Left hindlimb (tissue), 1 donor: ENCODE data around the gene NPL.

Source experiments
- DNase-seq: peaks from one replicate; pipeline ENCODE4 v3.0.0-alpha.2; 2018

NPL gene

GRCh38 chr1:182779530-182779929 is 10.0 kb upstream of the NPL start:
- DNase-seq: no peak

- DNase-seq: peak; percentile 69
These were observed 7.6 kb upstream of the NPL start for GRCh38 chr1:182781841-182782586.

DNA sequence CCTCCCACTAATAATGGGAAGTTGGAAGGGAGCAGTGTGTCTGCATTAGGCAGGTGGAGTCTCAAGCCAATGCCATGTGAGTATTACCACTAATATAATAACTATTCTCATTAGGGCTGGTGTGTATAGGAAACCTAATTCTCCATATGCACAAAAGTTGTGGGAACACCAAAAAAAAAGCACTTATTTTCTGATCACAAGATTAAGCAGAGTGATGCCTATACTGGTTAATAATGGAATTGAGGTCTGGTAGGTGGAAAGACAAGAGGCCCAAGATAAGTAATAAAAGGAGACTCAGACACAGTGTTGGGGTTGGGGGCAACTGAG is 7.0 kb upstream of the NPL start:
- no peak for DNase-seq

GRCh38 chr1:182783068-182783467 is 6.5 kb upstream of the NPL start:
- DNase-seq: no peak

DNA sequence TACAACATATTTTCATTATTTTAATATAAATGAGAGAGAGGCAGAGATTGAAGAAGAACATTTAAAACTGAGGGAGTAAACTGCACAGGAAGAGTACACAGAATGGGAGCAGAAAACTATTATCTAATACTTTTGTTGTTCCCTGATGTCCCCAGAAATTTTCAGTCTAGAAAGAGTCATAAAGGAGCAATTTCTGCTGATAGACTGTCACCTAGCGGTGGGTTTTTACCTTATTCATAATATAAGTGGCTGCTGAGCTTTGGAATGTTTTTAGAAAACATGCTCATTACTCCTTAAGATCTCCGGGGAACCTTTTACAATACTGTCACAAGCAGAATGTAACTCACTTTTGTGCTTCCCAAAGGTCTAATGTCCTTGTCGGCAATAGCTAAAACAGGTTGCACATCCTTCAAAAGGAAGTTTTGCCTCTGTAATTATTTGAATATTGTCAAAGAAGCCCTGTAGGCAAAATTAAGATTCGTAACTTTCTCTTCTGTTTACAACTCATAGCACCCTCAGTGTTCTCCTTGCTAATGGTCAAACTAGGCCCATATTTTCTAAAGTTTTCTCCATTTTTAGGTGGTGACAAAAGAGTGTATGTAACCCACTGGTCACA is 4.9 kb upstream of the NPL start:
- no peak for DNase-seq

- DNase-seq: no peak
These were observed 4.4 kb upstream of the NPL start for GRCh38 chr1:182785181-182785580.

DNA sequence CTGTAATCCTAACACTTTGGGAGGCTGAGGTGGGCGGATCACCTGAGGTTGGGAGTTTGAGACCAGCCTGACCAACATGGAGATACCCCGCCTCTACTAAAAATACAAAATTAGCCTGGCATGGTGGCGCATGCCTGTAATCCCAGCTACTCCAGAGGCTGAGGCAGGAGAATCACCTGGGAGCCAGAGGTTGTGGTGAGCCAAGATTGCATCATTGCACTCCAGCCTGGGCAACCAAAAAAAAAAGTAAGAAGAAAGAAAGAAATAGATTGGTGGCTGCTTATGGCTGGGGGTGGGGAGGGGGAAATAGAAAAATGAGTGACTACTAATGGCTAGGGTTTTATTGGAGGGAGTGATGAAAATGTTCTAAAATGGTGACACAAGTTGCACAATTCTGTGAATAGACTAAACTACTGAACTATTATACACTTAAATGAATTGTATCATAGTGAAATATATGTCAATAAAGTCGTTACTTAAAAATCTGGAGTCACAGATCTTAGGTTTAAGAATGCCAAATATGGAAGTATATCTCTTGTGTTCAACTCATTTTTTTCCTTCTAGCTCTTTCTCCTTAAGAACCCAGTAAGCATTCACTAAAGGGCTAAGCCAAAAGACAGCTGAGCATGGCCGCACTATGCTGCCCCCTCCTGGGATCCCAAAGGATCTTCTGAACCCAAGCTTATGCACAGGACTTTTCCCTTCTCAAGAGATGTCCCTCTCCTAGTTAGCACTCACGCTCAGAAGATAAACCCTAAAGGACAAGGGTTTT is 3.2 kb upstream of the NPL start:
- peak; percentile 66 for DNase-seq

DNA sequence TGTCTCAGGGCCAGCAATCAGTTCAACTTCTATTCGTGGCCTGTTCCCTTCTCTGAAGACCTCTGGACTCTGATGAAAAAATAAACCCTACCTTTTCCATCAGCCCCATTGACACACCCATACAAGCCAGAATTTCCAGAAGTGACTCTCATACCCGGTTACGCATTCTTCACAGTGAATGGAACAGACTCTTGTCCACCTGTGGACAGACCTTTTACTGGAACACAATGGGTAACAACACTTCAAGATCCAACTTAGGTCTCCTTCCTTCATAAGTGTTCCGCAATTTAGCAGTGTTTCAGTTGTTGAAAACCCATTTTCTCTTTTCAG is 2.6 kb upstream of the NPL start:
- DNase-seq: no peak

DNA sequence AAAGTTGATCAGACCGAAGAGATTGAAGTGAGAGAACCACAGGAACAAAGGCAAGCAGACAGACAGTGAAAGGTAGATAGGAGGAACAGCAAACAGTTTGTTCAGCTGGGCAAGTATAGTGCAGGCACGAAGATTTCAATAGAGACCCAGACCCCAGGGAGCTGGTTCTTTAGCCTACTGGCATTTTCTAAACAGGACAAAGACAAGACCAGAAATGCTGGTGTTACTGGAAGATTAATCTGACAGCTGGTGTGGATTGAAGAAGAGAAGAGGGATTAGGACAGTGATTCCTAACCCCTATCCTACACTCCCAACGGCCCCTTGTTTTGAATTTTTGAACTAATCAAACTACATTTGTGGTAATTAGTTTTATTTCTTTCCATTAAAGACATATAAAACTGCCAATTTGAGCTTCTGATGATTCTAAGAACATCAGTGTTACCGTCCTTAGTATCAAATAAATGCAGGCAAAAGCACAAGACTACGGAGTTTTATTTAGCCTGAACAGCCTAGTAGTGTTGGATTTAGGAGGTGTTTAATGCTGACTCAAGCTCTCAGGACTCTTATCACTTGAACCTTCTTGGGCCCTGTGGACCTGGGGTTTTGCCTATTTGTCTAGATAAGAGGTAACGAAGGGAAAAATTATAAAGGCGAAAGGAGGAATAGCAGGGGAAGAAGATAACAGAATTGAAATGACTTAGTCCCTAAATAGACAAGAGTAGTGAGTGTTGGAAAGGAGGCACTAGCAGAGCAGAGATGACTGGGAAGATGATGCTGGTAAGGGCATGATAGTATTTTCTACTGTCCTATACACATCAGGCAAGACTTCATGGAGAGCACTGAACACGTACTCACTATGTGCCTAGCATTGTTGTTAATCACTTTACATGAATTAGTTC is 2.0 kb downstream of the NPL start:
- DNase-seq: no peak

- no peak for DNase-seq
These were observed 4.5 kb downstream of the NPL start for GRCh38 chr1:182794091-182794490.

DNA sequence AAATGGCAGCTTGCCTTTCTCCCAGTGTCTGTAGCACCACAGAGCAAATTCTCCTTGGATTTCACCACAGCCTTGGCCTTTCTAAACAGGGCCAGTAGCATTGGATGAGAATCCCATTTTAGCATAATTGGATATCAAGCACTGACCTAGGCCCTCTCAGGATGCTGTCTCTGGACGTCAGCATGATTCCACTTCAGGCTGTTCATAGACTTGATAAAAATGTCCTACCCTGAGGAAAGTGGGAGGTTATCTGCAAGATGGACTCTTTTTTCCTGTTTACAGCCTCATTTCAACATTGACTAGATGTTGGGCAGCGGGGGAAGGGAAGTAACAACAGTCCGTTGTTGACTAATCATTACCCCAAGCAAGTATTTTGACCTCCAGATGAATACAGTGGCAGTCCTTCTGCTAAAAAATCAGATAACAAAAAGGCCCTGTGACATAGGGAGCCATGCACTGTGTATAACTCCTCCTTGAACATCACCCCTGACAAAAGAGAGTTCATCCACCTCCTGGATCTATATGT is 5.2 kb downstream of the NPL start:
- DNase-seq: no peak

DNA sequence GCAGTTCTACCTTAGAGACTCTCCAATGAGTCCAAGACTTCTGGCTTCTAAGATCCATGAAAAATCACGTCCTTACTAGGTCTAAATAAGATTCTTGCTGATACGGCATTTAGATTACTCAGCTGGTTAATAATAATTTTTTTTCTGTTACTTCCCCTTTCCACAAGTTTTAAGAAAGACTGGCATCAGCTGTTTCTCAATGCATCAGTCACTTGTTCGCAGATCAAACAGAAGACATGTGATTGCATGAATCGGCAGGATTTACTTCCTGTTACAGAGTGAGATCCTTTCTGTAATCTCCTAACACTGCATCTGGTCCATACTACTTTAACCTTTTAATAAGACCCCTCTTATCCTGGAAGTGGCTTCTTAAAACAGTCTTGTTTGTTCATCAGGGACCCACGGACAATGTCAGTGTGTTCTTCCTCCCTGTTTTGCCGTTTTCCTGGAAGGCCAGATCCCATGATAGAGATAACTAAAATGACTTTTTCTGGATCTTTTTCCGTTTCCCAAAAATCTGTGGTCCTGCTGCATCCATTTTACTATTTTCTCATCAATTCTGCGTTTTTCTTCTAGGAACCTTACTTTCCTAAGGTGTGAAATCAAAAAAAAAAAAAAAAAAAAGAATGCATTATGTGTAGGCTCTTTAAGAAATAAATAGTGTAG is 6.1 kb downstream of the NPL start:
- no peak for DNase-seq

DNA sequence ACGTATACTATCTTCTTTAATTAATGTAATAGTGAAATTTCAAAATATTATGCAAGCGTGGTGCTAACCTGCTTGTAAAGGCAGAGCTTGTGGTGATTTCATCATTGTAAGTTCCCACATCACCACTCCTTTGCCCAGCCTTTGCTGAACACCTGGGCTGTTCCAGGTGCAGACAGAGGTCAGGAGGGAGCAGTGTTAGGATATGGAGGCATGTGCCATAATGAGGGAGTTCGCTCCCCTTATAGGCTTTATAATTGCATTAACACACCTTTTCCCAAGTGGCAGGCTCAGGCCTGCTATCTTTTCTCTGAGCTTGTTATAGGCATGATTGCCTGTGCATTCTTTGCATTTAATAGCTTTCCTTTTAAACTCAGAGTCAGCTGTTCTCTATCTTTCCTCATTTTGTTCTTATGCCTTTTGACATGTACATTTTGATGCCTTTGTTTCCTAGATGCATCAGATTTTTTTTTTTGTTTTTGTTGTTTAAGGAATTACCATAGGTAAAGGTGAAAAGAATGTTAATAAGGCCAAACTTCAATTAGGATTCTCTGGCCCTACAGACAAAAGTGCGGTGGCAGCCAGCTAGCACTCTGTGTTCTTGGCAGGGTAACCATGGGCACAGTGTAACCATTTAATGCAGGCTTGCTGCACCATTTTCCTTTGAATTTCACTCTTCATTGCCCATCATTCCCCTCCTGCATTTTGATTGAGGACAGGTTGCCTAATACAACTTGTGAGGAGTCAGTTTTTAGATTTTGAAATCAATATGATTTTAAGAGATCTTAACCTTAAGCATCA is 12.6 kb downstream of the NPL start:
- DNase-seq: no peak

GRCh38 chr1:182803846-182804245 is 14.3 kb downstream of the NPL start:
- no peak for DNase-seq

GRCh38 chr1:182806015-182806678 is 16.6 kb downstream of the NPL start:
- DNase-seq: no peak

- DNase-seq: no peak
These were observed 18.3 kb downstream of the NPL start for GRCh38 chr1:182807907-182808306.

DNA sequence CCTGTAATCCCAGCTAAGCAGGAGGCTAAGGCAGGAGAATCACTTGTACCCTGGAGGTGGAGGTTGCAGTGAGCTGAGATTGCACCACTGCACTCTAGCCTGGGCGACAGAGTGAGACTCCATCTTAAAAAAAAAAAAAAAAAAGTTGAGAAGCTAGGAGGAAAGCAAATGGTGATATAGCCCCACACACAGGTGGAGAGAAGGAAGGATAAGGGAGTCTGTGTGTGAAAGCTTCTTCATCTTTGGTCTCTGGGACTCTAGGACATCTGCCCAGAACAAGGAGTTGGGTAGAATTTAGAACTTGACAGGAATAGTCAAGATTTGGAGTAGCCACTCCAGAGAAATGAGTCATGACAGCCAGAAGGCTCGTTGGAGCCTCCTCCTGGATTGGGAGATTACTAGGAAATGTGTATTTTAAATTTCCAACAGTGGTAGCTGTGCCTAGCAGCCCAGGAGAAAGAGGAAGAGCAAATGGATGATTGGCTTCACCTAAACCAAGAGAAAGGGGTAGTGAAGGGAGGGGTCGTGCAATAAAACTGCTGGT is 19.9 kb downstream of the NPL start:
- no peak for DNase-seq

DNA sequence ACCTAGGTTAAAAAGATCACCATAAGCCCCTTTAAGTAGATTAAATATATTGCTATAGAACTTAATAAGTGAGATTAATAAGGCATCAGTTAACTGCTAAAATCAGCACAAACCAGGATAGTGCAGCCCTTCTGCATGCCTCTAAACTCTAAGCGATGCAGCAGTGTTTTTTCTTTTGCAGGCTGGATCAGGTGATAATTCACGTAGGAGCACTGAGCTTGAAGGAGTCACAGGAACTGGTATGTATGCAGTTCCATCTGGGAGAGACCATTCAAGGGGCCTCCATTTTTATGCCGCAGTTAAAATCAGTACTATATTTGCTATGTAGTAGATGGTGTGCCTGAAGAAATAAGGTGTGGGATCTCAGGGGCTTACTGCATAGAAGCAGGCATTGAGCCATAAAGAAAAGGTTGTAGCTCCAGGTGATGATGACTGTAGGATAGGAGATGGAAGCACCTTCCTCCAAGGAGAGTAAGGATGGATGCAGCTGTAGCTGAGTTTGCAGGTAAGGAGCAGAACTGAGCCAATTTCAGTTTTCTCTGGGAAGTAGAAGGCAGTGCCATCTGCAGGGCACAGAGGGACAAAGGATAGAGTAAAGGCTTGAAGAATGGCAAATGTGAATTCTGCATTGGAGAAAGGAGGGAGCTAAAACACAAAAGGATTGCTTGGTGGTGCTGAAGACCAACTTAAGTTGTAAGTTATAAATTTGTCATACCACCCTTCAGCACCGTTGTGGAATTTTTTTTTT is 22.6 kb downstream of the NPL start:
- DNase-seq: no peak

- no peak for DNase-seq
These were observed 27.3 kb downstream of the NPL start for GRCh38 chr1:182816863-182817262.

DNA sequence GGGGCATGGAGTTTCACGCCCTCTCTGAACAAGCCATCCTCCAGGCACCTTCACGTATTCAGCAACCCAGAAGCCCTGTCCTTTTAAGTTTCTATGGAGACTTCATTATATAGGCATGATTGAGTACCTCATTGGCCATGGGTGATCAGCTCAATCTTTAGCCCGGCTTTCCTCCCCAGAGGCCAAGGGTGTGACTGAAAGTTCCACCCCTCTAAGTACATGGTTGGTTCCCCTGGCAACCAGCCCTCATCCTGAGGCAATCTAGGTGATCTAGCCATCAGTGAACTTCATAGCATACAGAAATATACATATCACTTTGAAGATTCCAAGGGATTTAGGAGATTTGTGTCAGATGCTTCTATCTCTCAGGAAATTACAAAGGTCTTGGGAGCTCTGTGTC is 28.2 kb downstream of the NPL start:
- DNase-seq: no peak
